Skin of body (tissue), 1 donor: ENCODE measurements around the gene FGG. TPM values are rescaled to one million over a fixed set of nuclear protein-coding genes. Genes with fewer than 3 reads are reported as not detected.

ENCODE experiments used
- total RNA-seq: library from RNA; depleted of rRNA; stranded (reverse); fragments of >200 nt; gene quantifications from one replicate; pipeline ENCODE4 v1.2.3, GENCODE V29; 2014

FGG gene
- total RNA-seq, 1 donor from 2014 or later: not detected

Other genes with a start within 250 kb of the FGG start
- gene DCHS2, start 120.9 kb downstream of the FGG start, total RNA-seq: 17.7 TPM
- 47.2 TPM for gene PLRG1, start 62.3 kb downstream of the FGG start, total RNA-seq
- gene FGB, start 49.6 kb downstream of the FGG start, total RNA-seq: not detected
- not detected for gene FGA, start 21.9 kb downstream of the FGG start, total RNA-seq
- gene LRAT, start 131.3 kb upstream of the FGG start, total RNA-seq: not detected
- gene RBM46, start 168.6 kb upstream of the FGG start, total RNA-seq: not detected